Testis (tissue), 2 donors: ENCODE data around the gene CSF1.

Experiments
- CTCF ChIP-seq, 3 experiments: fragments of 450-650 bp in 2 of 3; fragments of 200-600 bp in 1 of 3; sonication (generic) in 1 of 3; IDR thresholded peaks; one replicate each; pipeline ENCODE4 v1.5.1; 2016 to 2019; ENCODE audit warnings: antibody characterized with exemption in 3 of 3, mild to moderate bottlenecking in 2 of 3, moderate library complexity in 1 of 3
- POLR2A ChIP-seq: fragments of 450-650 bp; IDR thresholded peaks from one replicate; pipeline ENCODE4 v1.6.1; 2017; ENCODE audit warnings: antibody characterized with exemption, mild to moderate bottlenecking, moderate library complexity

GRCh38 chr1:109894823-109895719 lies 15.6 kb upstream of the CSF1 start:
- TF ChIP-seq CTCF (IDR thresholded peaks at IDR 0.05), result no peak
- TF ChIP-seq POLR2A, result no peak
